PFSK-1 (cell line): ENCODE results near the gene CAPZA2.

Source experiments
- FOXP2 ChIP-seq: optimal IDR thresholded peaks from 2 replicates; pipeline ENCODE3; 2011; ENCODE audit warnings: borderline replicate concordance, control low read depth, inconsistent platforms; ENCODE audit not compliant: insufficient read depth; ENCODE audit errors: extremely low read length, extremely low read depth
- POLR2AphosphoS5 ChIP-seq: IDR thresholded peaks from 2 replicates; pipeline ENCODE4 v1.6.1; 2012; ENCODE audit warnings: low read depth, mild to moderate bottlenecking, control low read depth, low read length, moderate library complexity
- REST ChIP-seq, 2 experiments: IDR thresholded peaks; 2 replicates each; pipeline versions ENCODE4 v1.6.1 to v1.8.0; 2011 to 2012; ENCODE audit warnings: low read depth in 2 of 2, low read length in 2 of 2, control low read depth in 1 of 2, inconsistent platforms in 1 of 2, mild to moderate bottlenecking in 1 of 2, moderate library complexity in 1 of 2; ENCODE audit not compliant: insufficient read depth in 1 of 2
- SIN3A ChIP-seq: IDR thresholded peaks from 2 replicates; pipeline ENCODE4 v1.6.1; 2012; ENCODE audit warnings: mild to moderate bottlenecking, low read length, moderate library complexity, borderline replicate concordance; ENCODE audit not compliant: insufficient read depth
- TAF1 ChIP-seq: IDR thresholded peaks from 2 replicates; pipeline ENCODE4 v1.6.1; 2012; ENCODE audit warnings: low read length, control low read depth, borderline replicate concordance; ENCODE audit not compliant: insufficient read depth

CAPZA2 gene

GRCh38 chr7:116924741-116925140, 62.4 kb downstream of the CAPZA2 start:
- TF ChIP-seq FOXP2 (no peak), POLR2AphosphoS5 (no peak), TAF1 (no peak), SIN3A (no peak), REST (IDR thresholded peaks at IDR 0.05; ENCODE audit: insufficient read depth in 1 of 2, low read depth in 2 of 2, low read length in 2 of 2) (no peak)

- no peak for TF ChIP-seq TAF1
- TF ChIP-seq REST (IDR thresholded peaks at IDR 0.05; ENCODE audit: insufficient read depth in 1 of 2, low read depth in 2 of 2, low read length in 2 of 2), result no peak
- no peak for TF ChIP-seq POLR2AphosphoS5
- TF ChIP-seq FOXP2, result no peak
- no peak for TF ChIP-seq SIN3A
These were observed 66.6 kb downstream of the CAPZA2 start for GRCh38 chr7:116929021-116929420.

GRCh38 chr7:116929914-116930913, 67.8 kb downstream of the CAPZA2 start:
- TF ChIP-seq FOXP2, result peak; percentile 23
- TF ChIP-seq TAF1, result no peak
- no peak for TF ChIP-seq POLR2AphosphoS5
- TF ChIP-seq REST (IDR thresholded peaks at IDR 0.05; ENCODE audit: insufficient read depth in 1 of 2, low read depth in 2 of 2, low read length in 2 of 2), result no peak
- no peak for TF ChIP-seq SIN3A

- TF ChIP-seq POLR2AphosphoS5 (no peak), FOXP2 (no peak), SIN3A (no peak), REST (IDR thresholded peaks at IDR 0.05; ENCODE audit: insufficient read depth in 1 of 2, low read depth in 2 of 2, low read length in 2 of 2) (no peak), TAF1 (no peak)
These were observed 70.2 kb downstream of the CAPZA2 start for GRCh38 chr7:116932566-116932965.
